Loucy (cell line): ENCODE results near the gene CEACAM16.

Source experiments
- EZH2phosphoT487 ChIP-seq: fragments of 200-600 bp; IDR thresholded peaks from 2 replicates; pipeline ENCODE4 v1.6.1; 2018; ENCODE audit warnings: antibody characterized with exemption, mild to moderate bottlenecking, moderate library complexity, borderline replicate concordance
- TF ChIP-seq, protein P1 (sequence below): fragments of 200-600 bp; sonication (generic); conservative IDR thresholded peaks from 2 replicates; pipeline ENCODE4 v1.5.1; 2014; ENCODE audit warnings: mild to moderate bottlenecking, antibody characterized with exemption, low read length

DNA sequence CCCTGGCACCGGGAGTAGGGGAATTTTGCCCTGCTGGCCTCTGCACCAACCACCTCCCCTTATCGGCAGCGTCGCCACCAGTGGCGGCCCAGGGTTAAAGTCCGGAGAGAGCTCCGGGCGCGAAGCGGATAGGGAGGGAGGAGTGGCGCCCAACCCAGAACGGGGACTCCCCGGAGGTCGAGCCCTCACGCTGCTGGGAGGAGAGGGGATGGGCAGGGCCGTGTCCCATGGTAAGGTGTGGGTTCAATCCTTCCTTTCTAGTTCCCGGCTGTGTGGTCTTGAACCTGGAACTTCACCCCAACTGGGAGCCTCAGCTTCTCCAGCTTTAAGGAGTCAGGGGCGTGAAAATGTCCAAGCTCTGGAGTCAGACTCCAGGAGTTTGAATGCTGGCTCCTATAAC is 26.3 kb downstream of the CEACAM16 start:
- TF ChIP-seq, protein P1, sequence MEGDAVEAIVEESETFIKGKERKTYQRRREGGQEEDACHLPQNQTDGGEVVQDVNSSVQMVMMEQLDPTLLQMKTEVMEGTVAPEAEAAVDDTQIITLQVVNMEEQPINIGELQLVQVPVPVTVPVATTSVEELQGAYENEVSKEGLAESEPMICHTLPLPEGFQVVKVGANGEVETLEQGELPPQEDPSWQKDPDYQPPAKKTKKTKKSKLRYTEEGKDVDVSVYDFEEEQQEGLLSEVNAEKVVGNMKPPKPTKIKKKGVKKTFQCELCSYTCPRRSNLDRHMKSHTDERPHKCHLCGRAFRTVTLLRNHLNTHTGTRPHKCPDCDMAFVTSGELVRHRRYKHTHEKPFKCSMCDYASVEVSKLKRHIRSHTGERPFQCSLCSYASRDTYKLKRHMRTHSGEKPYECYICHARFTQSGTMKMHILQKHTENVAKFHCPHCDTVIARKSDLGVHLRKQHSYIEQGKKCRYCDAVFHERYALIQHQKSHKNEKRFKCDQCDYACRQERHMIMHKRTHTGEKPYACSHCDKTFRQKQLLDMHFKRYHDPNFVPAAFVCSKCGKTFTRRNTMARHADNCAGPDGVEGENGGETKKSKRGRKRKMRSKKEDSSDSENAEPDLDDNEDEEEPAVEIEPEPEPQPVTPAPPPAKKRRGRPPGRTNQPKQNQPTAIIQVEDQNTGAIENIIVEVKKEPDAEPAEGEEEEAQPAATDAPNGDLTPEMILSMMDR = no peak
- no peak for TF ChIP-seq EZH2phosphoT487
